Astrocyte (in vitro differentiated cells and primary cell): Measurements from ENCODE around the gene KRT73. TPM values are rescaled to one million over a fixed set of nuclear protein-coding genes. Genes with fewer than 3 reads are reported as not detected.

ENCODE experiments used
- DNase-seq: peaks from one replicate; pipeline ENCODE4 v3.0.0-alpha.2; 2010; ENCODE audit warnings: low read depth
- FAIRE-seq: peaks from 2 replicates; lab custom pipeline; 2011; peaks lifted over from hg19 to GRCh38; lab: Jason Lieb, UNC
- H2AFZ ChIP-seq: 2 replicates; pipeline ENCODE4 v1.6.0; 2012; ENCODE audit warnings: low read depth, low read length, inconsistent platforms
- H3K27ac ChIP-seq: 2 replicates; pipeline ENCODE4 v1.5.1; 2011; ENCODE audit warnings: low read depth, low read length, inconsistent platforms
- H3K27me3 ChIP-seq: 2 replicates; pipeline ENCODE4 v1.6.0; 2011; ENCODE audit warnings: low read length, inconsistent platforms; ENCODE audit not compliant: insufficient read depth
- H3K36me3 ChIP-seq: 2 replicates; pipeline ENCODE4 v1.5.1; 2011; ENCODE audit warnings: low read length, inconsistent platforms; ENCODE audit not compliant: insufficient read depth
- H3K4me1 ChIP-seq: 2 replicates; pipeline ENCODE4 v1.5.1; 2011; ENCODE audit warnings: low read length, inconsistent platforms; ENCODE audit not compliant: insufficient read depth
- H3K4me2 ChIP-seq: 2 replicates; pipeline ENCODE4 v1.6.0; 2012; ENCODE audit warnings: low read length, inconsistent platforms
- H3K4me3 ChIP-seq: 2 replicates; pipeline ENCODE4 v1.5.1; 2011; ENCODE audit warnings: low read depth, mild to moderate bottlenecking, low read length, inconsistent platforms; ENCODE audit not compliant: insufficient read depth
- H3K79me2 ChIP-seq: 2 replicates; pipeline ENCODE4 v1.6.0; 2012; ENCODE audit warnings: mild to moderate bottlenecking, low read length, inconsistent platforms; ENCODE audit not compliant: insufficient read depth
- H3K9ac ChIP-seq: 2 replicates; pipeline ENCODE4 v1.6.0; 2012; ENCODE audit warnings: mild to moderate bottlenecking, low read length, inconsistent platforms
- H3K9me3 ChIP-seq: 2 replicates; pipeline ENCODE4 v1.5.1; 2012; ENCODE audit warnings: low read depth, mild to moderate bottlenecking, low read length, inconsistent platforms; ENCODE audit not compliant: insufficient read depth
- H4K20me1 ChIP-seq: 2 replicates; pipeline ENCODE4 v1.6.0; 2012; ENCODE audit warnings: low read length, inconsistent platforms; ENCODE audit not compliant: insufficient read depth
- H3K27ac Mint-ChIP-seq: one replicate; pipeline ENCODE4 v1.8.0; 2021; ENCODE audit warnings: mild to moderate bottlenecking, mixed read lengths; ENCODE audit not compliant: unreplicated experiment
- H3K27me3 Mint-ChIP-seq: one replicate; pipeline ENCODE4 v1.8.0; 2021; ENCODE audit warnings: low read depth, mixed read lengths; ENCODE audit not compliant: unreplicated experiment
- H3K36me3 Mint-ChIP-seq: one replicate; pipeline ENCODE4 v1.8.0; 2021; ENCODE audit warnings: low read depth, mixed read lengths; ENCODE audit not compliant: unreplicated experiment
- H3K4me1 Mint-ChIP-seq: one replicate; pipeline ENCODE4 v1.8.0; 2021; ENCODE audit warnings: low read depth, mixed read lengths; ENCODE audit not compliant: unreplicated experiment
- H3K4me3 Mint-ChIP-seq: one replicate; pipeline ENCODE4 v1.8.0; 2021; ENCODE audit warnings: mild to moderate bottlenecking, moderate library complexity, mixed read lengths; ENCODE audit not compliant: unreplicated experiment
- H3K9me3 Mint-ChIP-seq: one replicate; pipeline ENCODE4 v1.8.0; 2021; ENCODE audit warnings: mild to moderate bottlenecking, mixed read lengths; ENCODE audit not compliant: unreplicated experiment
- EZH2 ChIP-seq: IDR thresholded peaks from 2 replicates; pipeline ENCODE4 v1.6.1; 2012; ENCODE audit warnings: mild to moderate bottlenecking, low read length, inconsistent platforms; ENCODE audit not compliant: insufficient read depth
- total RNA-seq: library from RNA; stranded (reverse); gene quantifications from 2 replicates; pipeline ENCODE4 v1.2.1, GENCODE V29; 2021
- TF ChIP-seq, protein P1 (sequence below): IDR thresholded peaks from 2 replicates; pipeline ENCODE4 v1.5.1; 2011; ENCODE audit warnings: low read depth, mild to moderate bottlenecking, inconsistent platforms, low read length, moderate library complexity; ENCODE audit not compliant: insufficient read depth

The KRT73 gene
- total RNA-seq, 1 donor from 2014 or later, result not detected

DNA sequence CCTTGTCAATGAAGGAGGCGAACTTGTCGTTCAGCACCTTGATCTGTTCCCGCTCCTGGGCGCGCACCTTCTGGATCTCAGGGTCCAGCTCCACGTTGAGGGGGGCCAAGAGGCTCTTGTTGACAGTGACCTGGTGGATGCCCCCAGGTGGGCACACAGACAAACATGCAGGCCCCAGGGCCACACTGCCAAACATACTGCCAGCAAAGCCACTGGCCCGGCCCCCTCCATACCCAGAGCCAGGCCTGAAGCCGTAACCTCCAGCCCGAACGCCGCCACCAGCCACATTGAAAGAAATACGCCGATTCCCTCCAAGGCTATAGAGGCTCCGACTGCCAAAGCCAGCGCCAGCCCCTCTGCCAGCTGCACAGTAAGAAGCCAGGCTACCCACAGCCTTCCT, 45.1 kb downstream of the KRT73 start:
- H3K27me3 ChIP-seq, result peaks cover 12% of the 10 kb centered on the region

DNA sequence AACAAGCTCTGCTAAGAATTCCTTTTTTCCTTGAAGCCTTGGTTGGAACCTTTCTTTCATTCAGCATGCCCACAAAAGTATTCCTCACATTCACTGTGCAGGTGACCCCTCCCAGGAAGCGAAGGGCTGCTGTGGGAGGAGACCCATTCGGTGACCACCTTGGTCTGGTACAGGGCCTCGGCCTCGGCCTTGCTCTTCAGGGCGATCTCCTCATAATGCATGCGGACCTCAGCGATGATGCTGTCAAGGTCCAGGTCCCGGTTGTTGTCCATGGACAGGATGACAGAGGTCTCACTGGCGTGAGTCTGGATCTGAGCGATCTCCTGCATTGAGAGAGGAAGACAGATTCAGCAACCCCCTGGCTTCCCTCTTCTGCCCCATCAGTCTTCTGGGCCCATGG, 47.8 kb downstream of the KRT73 start:
- Histone ChIP-seq H2AFZ (no peak overlapping the region), H3K4me3 (no peak overlapping the region), H3K4me1 (no peaks in the 10 kb centered on the region), H3K27ac (no peak overlapping the region), H4K20me1 (no peaks in the 10 kb centered on the region), H3K79me2 (no peaks in the 10 kb centered on the region), H3K9ac (no peak overlapping the region), H3K4me2 (no peak overlapping the region), H3K9me3 (no peaks in the 10 kb centered on the region), H3K27me3 (peaks cover 28% of the 10 kb centered on the region), H3K36me3 (no peaks in the 10 kb centered on the region)
- TF ChIP-seq EZH2, result no peak
- TF ChIP-seq, protein P1, sequence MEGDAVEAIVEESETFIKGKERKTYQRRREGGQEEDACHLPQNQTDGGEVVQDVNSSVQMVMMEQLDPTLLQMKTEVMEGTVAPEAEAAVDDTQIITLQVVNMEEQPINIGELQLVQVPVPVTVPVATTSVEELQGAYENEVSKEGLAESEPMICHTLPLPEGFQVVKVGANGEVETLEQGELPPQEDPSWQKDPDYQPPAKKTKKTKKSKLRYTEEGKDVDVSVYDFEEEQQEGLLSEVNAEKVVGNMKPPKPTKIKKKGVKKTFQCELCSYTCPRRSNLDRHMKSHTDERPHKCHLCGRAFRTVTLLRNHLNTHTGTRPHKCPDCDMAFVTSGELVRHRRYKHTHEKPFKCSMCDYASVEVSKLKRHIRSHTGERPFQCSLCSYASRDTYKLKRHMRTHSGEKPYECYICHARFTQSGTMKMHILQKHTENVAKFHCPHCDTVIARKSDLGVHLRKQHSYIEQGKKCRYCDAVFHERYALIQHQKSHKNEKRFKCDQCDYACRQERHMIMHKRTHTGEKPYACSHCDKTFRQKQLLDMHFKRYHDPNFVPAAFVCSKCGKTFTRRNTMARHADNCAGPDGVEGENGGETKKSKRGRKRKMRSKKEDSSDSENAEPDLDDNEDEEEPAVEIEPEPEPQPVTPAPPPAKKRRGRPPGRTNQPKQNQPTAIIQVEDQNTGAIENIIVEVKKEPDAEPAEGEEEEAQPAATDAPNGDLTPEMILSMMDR, result no peak
- H3K36me3 Mint-ChIP-seq, result no peaks in the 10 kb centered on the region
- no peak for DNase-seq
- H3K9me3 Mint-ChIP-seq, result no peaks in the 10 kb centered on the region
- no peak for FAIRE-seq
- no peak overlapping the region for H3K4me3 Mint-ChIP-seq
- no peak overlapping the region for H3K27ac Mint-ChIP-seq
- peaks cover 76% of the 10 kb centered on the region for H3K27me3 Mint-ChIP-seq
- H3K4me1 Mint-ChIP-seq, result no peaks in the 10 kb centered on the region

More for the DNA sequence above, 45.1 kb downstream of the KRT73 start:
- no peak for FAIRE-seq
- Histone ChIP-seq H3K36me3 (no peaks in the 10 kb centered on the region), H3K27ac (no peak overlapping the region), H3K9ac (no peak overlapping the region), H3K9me3 (no peaks in the 10 kb centered on the region), H2AFZ (no peak overlapping the region), H3K4me2 (no peak overlapping the region), H3K79me2 (no peaks in the 10 kb centered on the region), H3K4me3 (no peak overlapping the region), H4K20me1 (no peaks in the 10 kb centered on the region), H3K4me1 (no peaks in the 10 kb centered on the region)
- Mint-ChIP-seq H3K9me3 (no peaks in the 10 kb centered on the region), H3K4me3 (no peak overlapping the region), H3K4me1 (no peaks in the 10 kb centered on the region), H3K36me3 (no peaks in the 10 kb centered on the region), H3K27me3 (peaks cover 70% of the 10 kb centered on the region), H3K27ac (no peak overlapping the region)
- DNase-seq, result no peak
- TF ChIP-seq, protein P1, result no peak
- no peak for TF ChIP-seq EZH2

DNA sequence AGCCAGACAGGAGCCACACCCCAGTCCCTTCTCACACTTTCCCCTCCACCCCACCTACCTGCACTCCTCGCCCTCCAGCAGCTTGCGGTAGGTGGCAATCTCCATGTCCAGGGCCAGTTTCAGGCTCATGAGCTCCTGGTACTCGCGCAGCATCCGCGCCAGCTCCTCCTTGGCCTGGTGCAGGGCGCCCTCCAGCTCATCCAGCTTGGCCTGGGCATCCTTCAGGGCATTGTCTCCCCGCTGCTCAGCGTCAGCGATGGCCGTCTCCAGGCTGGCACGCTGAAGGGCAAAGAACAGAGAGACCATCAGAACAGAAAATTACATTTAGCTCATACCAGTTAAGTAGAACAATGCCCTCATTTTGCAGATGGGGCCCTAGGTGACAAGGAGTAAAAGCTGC, 50.2 kb downstream of the KRT73 start:
- Histone ChIP-seq H3K9ac (no peak overlapping the region), H3K4me3 (no peak overlapping the region), H3K9me3 (no peaks in the 10 kb centered on the region), H3K4me2 (no peak overlapping the region), H4K20me1 (no peaks in the 10 kb centered on the region), H3K4me1 (no peaks in the 10 kb centered on the region), H3K27me3 (peaks cover 28% of the 10 kb centered on the region), H3K36me3 (no peaks in the 10 kb centered on the region), H3K27ac (no peak overlapping the region), H3K79me2 (no peaks in the 10 kb centered on the region), H2AFZ (no peak overlapping the region)
- TF ChIP-seq, protein P1, result no peak
- TF ChIP-seq EZH2, result no peak
- no peak for FAIRE-seq
- Mint-ChIP-seq H3K27ac (no peak overlapping the region), H3K9me3 (no peaks in the 10 kb centered on the region), H3K27me3 (peaks cover 84% of the 10 kb centered on the region), H3K4me3 (no peak overlapping the region), H3K36me3 (no peaks in the 10 kb centered on the region), H3K4me1 (no peaks in the 10 kb centered on the region)
- no peak for DNase-seq
